HCT116 (cell line): ENCODE results near the gene CLIC4. TPM values are rescaled to one million over a fixed set of nuclear protein-coding genes. Genes with fewer than 3 reads are reported as not detected.

Experiments used
- ATAC-seq: fragments of 200-7000 bp; cut with Tn5 transposase; 2 replicates; pipeline ENCODE4 v1.9.1; 2020; ENCODE audit warnings: mild to moderate bottlenecking, moderate library complexity
- BruUV-seq: library from RNA; stranded (reverse); fragments of 400-500 nt; replicated peaks from 2 replicates; lab custom pipeline; 2021; lab: Mats Ljungman, UMichigan
- CTCF ChIA-PET: fragments of 300-600 bp; sonication (Branson Sonifier 250); formaldehyde crosslinking; loops from one replicate; lab custom pipeline; 2021; ENCODE audit warnings: antibody characterized with exemption; lab: Charles Lee
- POLR2A ChIA-PET: fragments of 300-600, 350-600 bp; sonication (Branson Sonifier 250); formaldehyde crosslinking; loops from one replicate; lab custom pipeline; 2021; ENCODE audit warnings: antibody characterized with exemption; lab: Charles Lee
- RAD21 ChIA-PET, 2 experiments: fragments of 300-600 bp; sonication (Branson Sonifier 250); formaldehyde crosslinking; loops; one replicate each; lab custom pipeline; 2023; ENCODE audit warnings: low total read pairs in 2 of 2; ENCODE audit not compliant: uncharacterized antibody in 2 of 2, unreplicated experiment in 2 of 2, low non-redundant PET in 1 of 2; lab: Charles Lee
- DNase-seq: peaks from one replicate; pipeline ENCODE4 v3.0.0-alpha.2; 2010; ENCODE audit warnings: low read depth, low spot score
- H2AFZ ChIP-seq: fragments of 200-600 bp; shearing (Covaris generic), sonication (generic); 2 replicates; pipeline ENCODE4 v1.6.1; 2017; ENCODE audit warnings: low read depth, mixed run types, mixed read lengths, antibody characterized with exemption, low read length; ENCODE audit not compliant: poor library complexity, severe bottlenecking
- H3K27ac ChIP-seq: 2 replicates; pipeline ENCODE4 v1.5.1; 2012; ENCODE audit warnings: low read depth, low read length
- H3K27me3 ChIP-seq: fragments of 200-600 bp; sonication (generic); 2 replicates; pipeline ENCODE4 v1.6.1; 2016; ENCODE audit warnings: mixed run types, low read length, mixed read lengths; ENCODE audit not compliant: insufficient read depth
- H3K36me3 ChIP-seq, 2 experiments: fragments of 200-500 bp in 1 of 2; fragments of 200-600 bp in 1 of 2; sonication (Bioruptor generic) in 1 of 2; sonication (generic) in 1 of 2; 2 replicates each; pipeline versions ENCODE4 v1.5.1 to v1.6.1; 2014 to 2016; ENCODE audit warnings: low read length in 2 of 2, inconsistent platforms in 1 of 2, mixed read lengths in 1 of 2, mixed run types in 1 of 2; ENCODE audit not compliant: insufficient read depth in 2 of 2, control insufficient read depth in 1 of 2
- H3K4me1 ChIP-seq, 2 experiments: fragments of 200-600 bp in 1 of 2; sonication (generic) in 1 of 2; 2 replicates each; pipeline versions ENCODE4 v1.5.1 to v1.6.1; 2012 to 2017; ENCODE audit warnings: low read length in 2 of 2, inconsistent platforms in 1 of 2, mild to moderate bottlenecking in 1 of 2, mixed read lengths in 1 of 2, mixed run types in 1 of 2, moderate library complexity in 1 of 2; ENCODE audit not compliant: insufficient read depth in 2 of 2, control insufficient read depth in 1 of 2
- H3K4me2 ChIP-seq: fragments of 200-600 bp; sonication (generic); 2 replicates; pipeline ENCODE4 v1.6.1; 2017; ENCODE audit warnings: mixed run types, low read length, mixed read lengths
- H3K4me3 ChIP-seq, 2 experiments: fragments of 200-600 bp in 1 of 2; sonication (generic) in 1 of 2; replicated peaks in 1 of 2; 2 replicates each; pipeline ENCODE4 v1.5.1; 2011 to 2016; ENCODE audit warnings: low read length in 2 of 2, control low read depth in 1 of 2, low read depth in 1 of 2, mild to moderate bottlenecking in 1 of 2, mixed read lengths in 1 of 2, mixed run types in 1 of 2
- H3K79me2 ChIP-seq: fragments of 200-600 bp; sonication (generic); 2 replicates; pipeline ENCODE4 v1.6.1; 2017; ENCODE audit warnings: mild to moderate bottlenecking, mixed run types, low read length, moderate library complexity, mixed read lengths; ENCODE audit not compliant: insufficient read depth
- H3K9ac ChIP-seq: fragments of 200-600 bp; sonication (generic); 2 replicates; pipeline ENCODE4 v1.6.1; 2016; ENCODE audit warnings: low read length, mixed read lengths
- H3K9me2 ChIP-seq: fragments of 200-600 bp; sonication (generic), shearing (Covaris generic); 2 replicates; pipeline ENCODE4 v1.6.1; 2017; ENCODE audit warnings: mixed run types, mild to moderate bottlenecking, moderate library complexity; ENCODE audit not compliant: insufficient read depth
- H3K9me3 ChIP-seq, 2 experiments: fragments of 200-500 bp in 1 of 2; fragments of 200-600 bp in 1 of 2; sonication (Bioruptor generic) in 1 of 2; sonication (generic) in 1 of 2; 2 replicates each; pipeline ENCODE4 v1.6.1; 2014 to 2017; ENCODE audit warnings: low read length in 2 of 2, mixed read lengths in 2 of 2, inconsistent platforms in 1 of 2, low read depth in 1 of 2, mild to moderate bottlenecking in 1 of 2, mixed run types in 1 of 2, moderate library complexity in 1 of 2; ENCODE audit not compliant: control insufficient read depth in 1 of 2, insufficient read depth in 1 of 2
- H4K20me1 ChIP-seq: fragments of 200-600 bp; sonication (generic), shearing (Covaris generic); 2 replicates; pipeline ENCODE4 v1.6.1; 2017; ENCODE audit warnings: mixed run types, mild to moderate bottlenecking, moderate library complexity; ENCODE audit not compliant: insufficient read depth
- CBX3 ChIP-seq: IDR thresholded peaks from 2 replicates; pipeline ENCODE4 v1.6.1; 2012; ENCODE audit warnings: low read depth
- EGR1 ChIP-seq: IDR thresholded peaks from 2 replicates; pipeline ENCODE4 v1.6.1; 2012; ENCODE audit warnings: low read depth
- ELF1 ChIP-seq: IDR thresholded peaks from 2 replicates; pipeline ENCODE4 v1.6.1; 2012; ENCODE audit warnings: low read depth, borderline replicate concordance
- EZH2 ChIP-seq: fragments of 200-600 bp; sonication (generic); IDR thresholded peaks from 2 replicates; pipeline ENCODE4 v1.6.1; 2017; ENCODE audit warnings: antibody characterized with exemption, mixed run types
- FOSL1 ChIP-seq: IDR thresholded peaks from 2 replicates; pipeline ENCODE4 v1.6.1; 2012; ENCODE audit warnings: low read depth
- JUND ChIP-seq: IDR thresholded peaks from 2 replicates; pipeline ENCODE4 v1.6.1; 2012
- MAX ChIP-seq: IDR thresholded peaks from 2 replicates; pipeline ENCODE4 v1.6.1; 2012
- POLR2AphosphoS5 ChIP-seq: IDR thresholded peaks from 2 replicates; pipeline ENCODE4 v1.6.1; 2011; ENCODE audit warnings: mild to moderate bottlenecking, low read depth, low read length, moderate library complexity
- REST ChIP-seq: IDR thresholded peaks from 2 replicates; pipeline ENCODE4 v1.6.1; 2012; ENCODE audit warnings: low read depth
- SIN3A ChIP-seq: IDR thresholded peaks from 2 replicates; pipeline ENCODE4 v1.6.1; 2012; ENCODE audit warnings: low read depth
- SP1 ChIP-seq: IDR thresholded peaks from 2 replicates; pipeline ENCODE4 v1.6.1; 2012; ENCODE audit warnings: low read depth
- SRF ChIP-seq: IDR thresholded peaks from 2 replicates; pipeline ENCODE4 v1.6.1; 2012; ENCODE audit warnings: low read depth
- TCF7L2 ChIP-seq: IDR thresholded peaks from 2 replicates; pipeline ENCODE4 v1.7.0; 2011; ENCODE audit warnings: borderline replicate concordance, inconsistent platforms; ENCODE audit not compliant: insufficient read depth, insufficient read length; ENCODE audit errors: extremely low read depth
- YY1 ChIP-seq: IDR thresholded peaks from 2 replicates; pipeline ENCODE4 v1.6.1; 2011; ENCODE audit warnings: low read length, low read depth, moderate library complexity, mild to moderate bottlenecking; ENCODE audit not compliant: insufficient replicate concordance; ENCODE audit errors: extremely low read depth
- ZBTB33 ChIP-seq: IDR thresholded peaks from 2 replicates; pipeline ENCODE4 v1.6.1; 2011; ENCODE audit warnings: mild to moderate bottlenecking, low read length, moderate library complexity; ENCODE audit not compliant: insufficient replicate concordance; ENCODE audit errors: extremely low read depth
- ZFX ChIP-seq: fragments of 450-650 bp; IDR thresholded peaks from 2 replicates; pipeline ENCODE4 v1.6.1; 2017
- ZNF274 ChIP-seq: fragments of 200-500 bp; sonication (Bioruptor generic); IDR thresholded peaks from 2 replicates; pipeline ENCODE4 v1.6.1; 2014; ENCODE audit warnings: mild to moderate bottlenecking, low read depth, low read length, inconsistent platforms
- intact Hi-C: fragments of 100-400 bp; cut with micrococcal nuclease; formaldehyde crosslinking; loops from 2 replicates; pipeline ENCODE4 v1.10.0; 2022
- total RNA-seq: library from RNA; stranded (reverse); gene quantifications from one replicate; pipeline ENCODE4 v1.2.1, GENCODE V29; 2021; ENCODE audit not compliant: unreplicated experiment
- TF ChIP-seq, protein P1 (sequence below): IDR thresholded peaks from 2 replicates; pipeline ENCODE4 v1.6.1; 2012

The CLIC4 gene
- total RNA-seq, 1 experiment from 2014 or later = 77.2 TPM

GRCh38 chr1:24707687-24708086, 37.6 kb upstream of the CLIC4 start:
- no peak overlapping the region for H3K27ac ChIP-seq
- peaks cover 21 to 61% of the 10 kb centered on the region in 2 experiments for H3K4me1 ChIP-seq
- no peaks in the 10 kb centered on the region for H3K9me2 ChIP-seq
- ATAC-seq (peak; percentile 52), DNase-seq (peak; percentile 51)
- H3K4me3 ChIP-seq = no peak overlapping the region
- H3K4me2 ChIP-seq = peak overlapping the region; percentile 43
- H3K36me3 ChIP-seq = no peaks in the 10 kb centered on the region
- H3K79me2 ChIP-seq = no peaks in the 10 kb centered on the region
- no peak overlapping the region for H2AFZ ChIP-seq
- CTCF ChIA-PET = interaction anchor here (0.6 kb wide), 1 partner anchor 33 kb away, joined by 4 read pairs; no protein-coding TSS in a partner anchor
- H4K20me1 ChIP-seq = no peaks in the 10 kb centered on the region
- intact Hi-C loops = no loop called here
- H3K9me3 ChIP-seq = no peaks in the 10 kb centered on the region
- H3K9ac ChIP-seq = 0 out of 2 replicates have a peak overlapping the region, but pooled peaks have one; percentile 7
- H3K27me3 ChIP-seq = no peaks in the 10 kb centered on the region
- no TSS peak for BruUV-seq
- RAD21 ChIA-PET = interaction anchor here in 1 of 2 experiments (0.7 kb wide), 1 partner anchor 37 kb away, joined by 6 read pairs; the partner anchor contains the start of gene CLIC4
- TF ChIP-seq REST = no peak
- TF ChIP-seq ZFX = no peak
- no peak for TF ChIP-seq ELF1
- no peak for TF ChIP-seq YY1
- TF ChIP-seq TCF7L2 = no peak
- no peak for TF ChIP-seq CBX3
- TF ChIP-seq MAX = no peak
- TF ChIP-seq FOSL1 = no peak
- TF ChIP-seq SIN3A = no peak
- TF ChIP-seq EGR1 = no peak
- TF ChIP-seq POLR2AphosphoS5 = no peak
- TF ChIP-seq ZBTB33 = no peak
- TF ChIP-seq EZH2 = no peak
- no peak for TF ChIP-seq ZNF274
- TF ChIP-seq, protein P1, sequence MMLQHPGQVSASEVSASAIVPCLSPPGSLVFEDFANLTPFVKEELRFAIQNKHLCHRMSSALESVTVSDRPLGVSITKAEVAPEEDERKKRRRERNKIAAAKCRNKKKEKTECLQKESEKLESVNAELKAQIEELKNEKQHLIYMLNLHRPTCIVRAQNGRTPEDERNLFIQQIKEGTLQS = no peak
- no peak for TF ChIP-seq SP1
- TF ChIP-seq SRF = no peak
- no peak for TF ChIP-seq JUND
- TF ChIP-seq, all 23 proteins: peak for 0
- POLR2A ChIA-PET = no interaction called here
